Endodermal cell (in vitro differentiated cells): ENCODE results near the gene MYO5B. TPM values are rescaled to one million over a fixed set of nuclear protein-coding genes. Genes with fewer than 3 reads are reported as not detected.

Source experiments
- DNase-seq: peaks from one replicate; pipeline ENCODE4 v3.0.0-alpha.2; 2017
- H3K27ac ChIP-seq: 2 replicates; pipeline ENCODE4 v1.5.1; 2013; ENCODE audit warnings: mild to moderate bottlenecking, low read depth, low read length, moderate library complexity
- H3K27me3 ChIP-seq: 2 replicates; pipeline ENCODE4 v1.6.1; 2013; ENCODE audit warnings: mild to moderate bottlenecking, low read length, moderate library complexity; ENCODE audit not compliant: insufficient read depth, control insufficient read depth, poor library complexity, severe bottlenecking
- H3K36me3 ChIP-seq: 2 replicates; pipeline ENCODE4 v1.7.0; 2013; ENCODE audit warnings: mild to moderate bottlenecking, low read length, moderate library complexity; ENCODE audit not compliant: control insufficient read depth, insufficient read depth
- H3K4me1 ChIP-seq: one replicate; pipeline ENCODE4 v1.7.0; 2013; ENCODE audit warnings: low read length; ENCODE audit not compliant: control insufficient read depth, insufficient read depth
- H3K4me3 ChIP-seq: 2 replicates; pipeline ENCODE4 v1.5.1; 2013; ENCODE audit warnings: mild to moderate bottlenecking, low read length, moderate library complexity
- H3K9ac ChIP-seq: 2 replicates; pipeline ENCODE4 v1.6.1; 2013; ENCODE audit warnings: mild to moderate bottlenecking, low read length, moderate library complexity; ENCODE audit not compliant: poor library complexity, severe bottlenecking; ENCODE audit errors: extremely low read depth
- H3K9me3 ChIP-seq: 2 replicates; pipeline ENCODE4 v1.6.1; 2013; ENCODE audit warnings: mild to moderate bottlenecking, low read length, moderate library complexity; ENCODE audit not compliant: control insufficient read depth
- H3K27ac Mint-ChIP-seq: 2 replicates; pipeline ENCODE4 v1.8.0; 2020; ENCODE audit warnings: mixed read lengths
- H3K27me3 Mint-ChIP-seq: 2 replicates; pipeline ENCODE4 v1.8.0; 2021; ENCODE audit warnings: mild to moderate bottlenecking, mixed read lengths; ENCODE audit not compliant: insufficient read depth
- H3K36me3 Mint-ChIP-seq: 2 replicates; pipeline ENCODE4 v1.8.0; 2020; ENCODE audit warnings: low read depth, mixed read lengths
- H3K4me1 Mint-ChIP-seq: 2 replicates; pipeline ENCODE4 v1.8.0; 2020; ENCODE audit warnings: mixed read lengths
- H3K4me3 Mint-ChIP-seq: 2 replicates; pipeline ENCODE4 v1.8.0; 2020; ENCODE audit warnings: mild to moderate bottlenecking, moderate library complexity, mixed read lengths
- H3K9me3 Mint-ChIP-seq: 2 replicates; pipeline ENCODE4 v1.8.0; 2020; ENCODE audit warnings: mild to moderate bottlenecking, mixed read lengths
- CTCF ChIP-seq: fragments of 200-600 bp; sonication (generic); conservative IDR thresholded peaks from 2 replicates; pipeline ENCODE4 v1.5.0; 2021; ENCODE audit warnings: antibody characterized with exemption, mild to moderate bottlenecking
- WGBS, 2 experiments: methylation state at CpG; one replicate each; pipeline versions ENCODE4 v1.1.5 to v1.1.7; 2013; ENCODE audit warnings: missing lambda C conversion rate in 2 of 2, mixed read lengths in 1 of 2; ENCODE audit not compliant: insufficient coverage in 1 of 2, insufficient read length in 1 of 2; 5-methylcytosine and 5-hydroxymethylcytosine counted together
- microRNA-seq: library from miRNA; unstranded; fragments of <30 nt; microRNA quantifications from one replicate; pipeline ENCODE4 v1.2.0, GENCODE V29; 2020; ENCODE audit warnings: borderline microRNAs expressed
- total RNA-seq, 2 donors: library from RNA; stranded (reverse); fragmentation: NEBNext Ultra II Directional in 1 of 2; extraction: Animal tissue kit (Norgen Biotek cat#: 25700) in 1 of 2; gene quantifications; 2 replicates in 1 of 2; 3 replicates in 1 of 2; pipeline ENCODE4 v1.2.1, GENCODE V29; 2021

MYO5B gene
- total RNA-seq, 2 donors from 2014 or later: 12.2 to 16.8 TPM

GRCh38 chr18:49778826-49779465 is 416.0 kb downstream of the MYO5B start:
- H3K36me3 ChIP-seq: peaks cover 33% of the 10 kb centered on the region
- peak overlapping the region; percentile 90 for H3K27ac Mint-ChIP-seq
- H3K4me1 Mint-ChIP-seq: no peaks in the 10 kb centered on the region
- H3K36me3 Mint-ChIP-seq: peaks cover 55% of the 10 kb centered on the region
- H3K27ac ChIP-seq: no peak overlapping the region
- H3K4me3 Mint-ChIP-seq: no peak overlapping the region
- 87 to 91% methylated on average over 7 to 8 of the region's 8 CpGs for WGBS, 2 experiments
- H3K27me3 ChIP-seq: no peaks in the 10 kb centered on the region
- no peaks in the 10 kb centered on the region for H3K4me1 ChIP-seq
- H3K27me3 Mint-ChIP-seq: peaks cover 5% of the 10 kb centered on the region
- H3K4me3 ChIP-seq: no peak overlapping the region
- no peak for TF ChIP-seq CTCF
- DNase-seq: peak; percentile 68
- H3K9me3 Mint-ChIP-seq: peaks cover 9% of the 10 kb centered on the region
- H3K9me3 ChIP-seq: peaks cover 20% of the 10 kb centered on the region
- H3K9ac ChIP-seq: no peak overlapping the region

Small RNA genes lying within 50 kb of the gene (microRNA-seq; reads per million reads assigned to microRNA genes)
- gene MIR4320: not detected

Other genes starting within 250 kb of the MYO5B start
- under 1 TPM; 0.37 to 0.66 TPM for gene CFAP53, start 71.3 kb upstream of the MYO5B start, total RNA-seq
- 10 to 100 TPM; 77.1 to 79.6 TPM for gene MBD1, start 86.4 kb upstream of the MYO5B start, total RNA-seq
- 100 to 1,000 TPM in 1 of 2 donors, 10 to 100 TPM in 1; 93.1 to 102 TPM for gene CXXC1, start 92.5 kb upstream of the MYO5B start, total RNA-seq
- gene SKA1, start 179.9 kb upstream of the MYO5B start, total RNA-seq: 10 to 100 TPM; 26.4 to 70.0 TPM